ENCODE measurements around the gene RBBP4. TPM values are rescaled to one million over a fixed set of nuclear protein-coding genes. Genes with fewer than 3 reads are reported as not detected.

Gene RBBP4
- total RNA-seq, 3 donors from 2014 or later: 111 to 161 (median 121) TPM

- H3K4me1 ChIP-seq: no peaks in the 10 kb centered on the region
- H3K27ac ChIP-seq: no peak overlapping the region
- H3K27me3 ChIP-seq: no peaks in the 10 kb centered on the region
- H3K9me3 ChIP-seq: no peaks in the 10 kb centered on the region
- no peak for TF ChIP-seq CTCF (IDR thresholded peaks at IDR 0.05)
- TF ChIP-seq POLR2A (IDR thresholded peaks at IDR 0.05): no peak
- TF ChIP-seq POLR2AphosphoS5 (IDR thresholded peaks at IDR 0.05): no peak
- no peaks in the 10 kb centered on the region for H3K36me3 ChIP-seq
- DNase-seq (ENCODE audit: low spot score in 2 of 2): no peak
- H3K4me3 ChIP-seq: no peak overlapping the region
- intact Hi-C loops (cut with DNase I; ENCODE audit: low total_unique reads): no loop called here
These were observed 28.8 kb upstream of the RBBP4 start for GRCh38 chr1:32622205-32622604.

- Histone ChIP-seq H3K27me3 (no peaks in the 10 kb centered on the region), H3K4me1 (no peaks in the 10 kb centered on the region), H3K27ac (no peak overlapping the region), H3K36me3 (no peaks in the 10 kb centered on the region), H3K9me3 (no peaks in the 10 kb centered on the region), H3K4me3 (no peak overlapping the region)
- TF ChIP-seq CTCF (IDR thresholded peaks at IDR 0.05) (no peak), POLR2A (IDR thresholded peaks at IDR 0.05) (no peak), POLR2AphosphoS5 (IDR thresholded peaks at IDR 0.05) (no peak)
- no peak for DNase-seq (ENCODE audit: low spot score in 2 of 2)
- intact Hi-C loops (cut with DNase I; ENCODE audit: low total_unique reads): no loop called here
These were observed 28.0 kb upstream of the RBBP4 start for GRCh38 chr1:32622806-32623681.

- TF ChIP-seq POLR2A (IDR thresholded peaks at IDR 0.05) (no peak), CTCF (IDR thresholded peaks at IDR 0.05) (no peak), POLR2AphosphoS5 (IDR thresholded peaks at IDR 0.05) (no peak)
- H3K4me3 ChIP-seq: no peak overlapping the region
- no peaks in the 10 kb centered on the region for H3K27me3 ChIP-seq
- no peaks in the 10 kb centered on the region for H3K4me1 ChIP-seq
- no peaks in the 10 kb centered on the region for H3K9me3 ChIP-seq
- DNase-seq (ENCODE audit: low spot score in 2 of 2): no peak
- intact Hi-C loops (cut with DNase I; ENCODE audit: low total_unique reads): no loop called here
- H3K36me3 ChIP-seq: no peaks in the 10 kb centered on the region
- no peak overlapping the region for H3K27ac ChIP-seq
These were observed 27.2 kb upstream of the RBBP4 start for GRCh38 chr1:32623775-32624174.

GRCh38 chr1:32626176-32626575, 24.8 kb upstream of the RBBP4 start:
- no peaks in the 10 kb centered on the region for H3K27me3 ChIP-seq

More at GRCh38 chr1:32626176-32626575, 24.8 kb upstream of the RBBP4 start:
- DNase-seq (ENCODE audit: low spot score in 2 of 2): no peak
- H3K4me1 ChIP-seq: no peaks in the 10 kb centered on the region
- no peak for TF ChIP-seq POLR2A (IDR thresholded peaks at IDR 0.05)
- TF ChIP-seq CTCF (IDR thresholded peaks at IDR 0.05): no peak
- TF ChIP-seq POLR2AphosphoS5 (IDR thresholded peaks at IDR 0.05): no peak
- no peak overlapping the region for H3K4me3 ChIP-seq
- H3K9me3 ChIP-seq: no peaks in the 10 kb centered on the region
- intact Hi-C loops (cut with DNase I; ENCODE audit: low total_unique reads): no loop called here
- H3K27ac ChIP-seq: no peak overlapping the region
- H3K36me3 ChIP-seq: no peaks in the 10 kb centered on the region
